Heart left ventricle (tissue), 16 donors: ENCODE data around the gene ZNF200. TPM values are rescaled to one million over a fixed set of nuclear protein-coding genes. Genes with fewer than 3 reads are reported as not detected.

Experiments
- ATAC-seq, 4 donors: fragments of 200-7000 bp; cut with Tn5 transposase; one replicate each; pipeline ENCODE4 v1.9.1; 2020 to 2022; ENCODE audit warnings: moderate library complexity in 4 of 4, mild to moderate bottlenecking in 3 of 4, moderate number of reproducible peaks in 1 of 4
- DNase-seq, 5 donors: peaks; one replicate each; pipeline ENCODE4 v3.0.0-alpha.2; 2020
- H3K27ac ChIP-seq, 12 donors: fragments of 200-600 bp; sonication (generic) in 4 of 12; one replicate each; pipeline versions ENCODE4 v1.5.0 to v1.8.0; 2016 to 2022; ENCODE audit warnings: mild to moderate bottlenecking in 2 of 12
- H3K27me3 ChIP-seq, 9 donors: fragments of 200-600 bp; sonication (generic) in 2 of 9; one replicate each; pipeline versions ENCODE4 v1.5.1 to v1.8.0; 2016 to 2022; ENCODE audit warnings: mild to moderate bottlenecking in 3 of 9
- H3K36me3 ChIP-seq, 9 donors: fragments of 200-600 bp; sonication (generic) in 2 of 9; one replicate each; pipeline versions ENCODE4 v1.5.0 to v1.8.0; 2018 to 2022; ENCODE audit warnings: mild to moderate bottlenecking in 2 of 9
- H3K4me1 ChIP-seq, 12 donors: fragments of 200-600 bp; sonication (generic) in 4 of 12; one replicate each; pipeline versions ENCODE4 v1.5.0 to v1.8.0; 2016 to 2022; ENCODE audit warnings: mild to moderate bottlenecking in 3 of 12
- H3K4me3 ChIP-seq, 12 donors: fragments of 200-600 bp; sonication (generic) in 4 of 12; one replicate each; pipeline versions ENCODE4 v1.5.0 to v1.8.0; 2017 to 2022; ENCODE audit warnings: mild to moderate bottlenecking in 9 of 12, moderate library complexity in 4 of 12
- H3K9me3 ChIP-seq, 12 donors: fragments of 200-600 bp; sonication (generic) in 4 of 12; one replicate each; pipeline versions ENCODE4 v1.5.0 to v1.8.0; 2016 to 2022; ENCODE audit warnings: mild to moderate bottlenecking in 1 of 12
- CTCF ChIP-seq, 12 donors: fragments of 200-600 bp; sonication (generic) in 4 of 12; IDR thresholded peaks; one replicate each; pipeline versions ENCODE4 v1.5.0 to v1.8.0; 2018 to 2022; ENCODE audit warnings: antibody characterized with exemption in 12 of 12, mild to moderate bottlenecking in 5 of 12
- POLR2A ChIP-seq, 2 donors: fragments of 450-650 bp; IDR thresholded peaks; one replicate each; pipeline ENCODE4 v1.6.1; 2017; ENCODE audit warnings: antibody characterized with exemption in 2 of 2, mild to moderate bottlenecking in 2 of 2, moderate library complexity in 2 of 2
- WGBS, 4 donors: extraction: QIAGEN DNeasy Blood & Tissue Kit in 2 of 4; methylation state at CpG; one replicate each; pipeline versions ENCODE4 v1.1.5 to v1.1.7; 2013 to 2018; 5-methylcytosine and 5-hydroxymethylcytosine counted together
- intact Hi-C, 10 donors: fragments of 100-400 bp; cut with DNase I; formaldehyde crosslinking; loops; one replicate each; pipeline versions ENCODE4 v1.11.1 to v1.14.2; 2022
- polyA plus RNA-seq, 2 donors: library from polyadenylated mRNA; stranded (reverse); fragments of 200-250 nt; gene quantifications; one replicate each; pipeline ENCODE4 v1.2.3, GENCODE V29; 2013
- total RNA-seq, 9 donors: library from RNA; depleted of rRNA in 2 of 9; stranded (reverse); fragments of >200 nt in 2 of 9; fragmentation: NEBNext Ultra II Directional in 3 of 9; extraction: Animal tissue kit (Norgen Biotek cat#: 25700) in 3 of 9; gene quantifications; one replicate each; pipeline versions ENCODE4 v1.1.0 to v1.2.4, GENCODE V29; 2016 to 2023
- donor health status: ischemic (EF 13 %, LVEDD 7.1; RV severe dilation, severe dysfunction).
- donor health status: healthy with polysubstance abuse.
- donor health status: DM: no; HTN: yes; CAD: no.
- donor health status: DM: no; HTN: no; CAD: no.
- donor health status: ischemic (EF 25% LVEDD 6.9; RV normal size, moderate dysfunction).
- donor health status: ischemic (EF 25% LVEDD 5.7; RV mildly dilated, moderate dysfunction).
- donor health status: healthy.
- donor health status: DM: yes; HTN: yes; CAD: no.
- donor health status: ischemic (EF 35%, LVEDD 5.7; RV mildly dilated, moderate dysfunction).
- donor health status: nonischemic (EF 11% LVEDD 7.7; RV severe dilation, severe dysfunction).
- donor health status: DM: yes; HTN: yes; CAD: no.
- donor health status: PGD.
- donor health status: ischemic (EF 29% LVEDD 5.4; RV normal size, mild dysfunction).
- donor health status: nonischemic (EF 23%, LVEDD 6.1; RV moderate dilation, normal function).

Gene ZNF200
- total and polyA plus RNA-seq, 11 donors, result 2.7 to 8.7 (median 5.5) TPM

GRCh38 chr16:3187798-3188674 is 46.9 kb downstream of the ZNF200 start, which contains the start of gene OR1F1:
Gene OR1F1 (plus strand): TSS chr16:3188204.
- TF ChIP-seq POLR2A (IDR thresholded peaks at IDR 0.05), result no peak
- TF ChIP-seq CTCF (IDR thresholded peaks at IDR 0.05), result no peak
- Histone ChIP-seq H3K9me3 (no peaks in the 10 kb centered on the region), H3K4me3 (peak within 1 kb of the TSS in 9 of 12 donors; percentile 1 to 39 (median 23)), H3K4me1 (peaks cover 0 to 45% (median 16%) of the 10 kb centered on the region in 12 donors), H3K36me3 (no peaks in the 10 kb centered on the region), H3K27ac (no peak within 1 kb of the TSS), H3K27me3 (peaks cover 54 to 100% (median 97%) of the 10 kb centered on the region in 9 donors)
- intact Hi-C loops, result loop anchor here in 2 of 10 donors (10.0 kb wide), 1 partner anchor 317 kb away; the partner anchor contains the start of gene CLUAP1 (in 2 of the 2)
- no peak for DNase-seq
- 2 to 4% (median 2%) methylated on average over 51 of the region's 51 CpGs for WGBS, 4 donors
- no peak for ATAC-seq

GRCh38 chr16:3186946-3187690 is 47.8 kb downstream of the ZNF200 start:
- 72 to 80% (median 78%) methylated on average over 23 of the region's 23 CpGs for WGBS, 4 donors
- intact Hi-C loops, result loop anchor here in 2 of 10 donors (10.0 kb wide), 1 partner anchor 318 kb away; the partner anchor contains the start of gene CLUAP1 (in 2 of the 2)
- DNase-seq, result no peak
- H3K27me3 ChIP-seq, result peaks cover 57 to 100% (median 97%) of the 10 kb centered on the region in 9 donors
- TF ChIP-seq CTCF (IDR thresholded peaks at IDR 0.05) (no peak), POLR2A (IDR thresholded peaks at IDR 0.05) (no peak)
- peaks cover 0 to 53% (median 21%) of the 10 kb centered on the region in 12 donors for H3K4me1 ChIP-seq
- H3K4me3 ChIP-seq, result no peak overlapping the region
- H3K9me3 ChIP-seq, result no peaks in the 10 kb centered on the region
- H3K27ac ChIP-seq, result no peak overlapping the region
- H3K36me3 ChIP-seq, result no peaks in the 10 kb centered on the region
- ATAC-seq, result no peak

- DNase-seq (no peak), ATAC-seq (no peak)
- WGBS, 4 donors, result 4 to 7% (median 5%) methylated on average over 38 to 42 of the region's 42 CpGs
- peak overlapping the region in 10 of 12 donors; percentile 12 to 48 (median 20) for H3K4me3 ChIP-seq
- H3K27ac ChIP-seq, result no peak overlapping the region
- intact Hi-C loops, result loop anchor here in 2 of 10 donors (10.0 kb wide), 1 partner anchor 321 kb away; the partner anchor contains the start of gene CLUAP1 (in 2 of the 2)
- no peak for TF ChIP-seq CTCF (IDR thresholded peaks at IDR 0.05)
- TF ChIP-seq POLR2A (IDR thresholded peaks at IDR 0.05), result no peak
- H3K9me3 ChIP-seq, result no peaks in the 10 kb centered on the region
- no peaks in the 10 kb centered on the region for H3K36me3 ChIP-seq
- peaks cover 41 to 100% (median 96%) of the 10 kb centered on the region in 9 donors for H3K27me3 ChIP-seq
- peaks cover 0 to 29% (median 13%) of the 10 kb centered on the region in 12 donors for H3K4me1 ChIP-seq
These were observed 51.4 kb downstream of the ZNF200 start for GRCh38 chr16:3183445-3184139.
